HepG2 (cell line): ENCODE data around the gene CLCN2. TPM values are rescaled to one million over a fixed set of nuclear protein-coding genes. Genes with fewer than 3 reads are reported as not detected.
A peak's percentile ranks its signal among the peaks of the same experiment; 100 is the strongest.

Experiments
- ARNT2 ChIP-seq: sonication (generic); formaldehyde crosslinking; IDR thresholded peaks from 2 replicates; pipeline ENCODE4 v1.8.0; 2022; ENCODE audit warnings: mild to moderate bottlenecking, low read depth, missing genetic modification reagents, moderate library complexity
- ATF1 ChIP-seq: IDR thresholded peaks from 2 replicates; pipeline ENCODE4 v1.6.1; 2016; ENCODE audit warnings: mild to moderate bottlenecking, control low read depth
- ATF3 ChIP-seq: sonication (generic); formaldehyde crosslinking; IDR thresholded peaks from 2 replicates; pipeline ENCODE4 v1.4.0; 2020; ENCODE audit warnings: missing genetic modification reagents
- DNMT1 ChIP-seq: sonication (generic); formaldehyde crosslinking; IDR thresholded peaks from 2 replicates; pipeline ENCODE4 v1.5.1; 2020; ENCODE audit warnings: mild to moderate bottlenecking, missing genetic modification reagents
- FUBP1 ChIP-seq: sonication (generic); formaldehyde crosslinking; IDR thresholded peaks from 2 replicates; pipeline ENCODE4 v1.5.1; 2020; ENCODE audit warnings: missing genetic modification reagents, mild to moderate bottlenecking, borderline replicate concordance
- GPBP1L1 ChIP-seq: sonication (generic); formaldehyde crosslinking; IDR thresholded peaks from 2 replicates; pipeline ENCODE4 v1.5.0; 2020; ENCODE audit warnings: mild to moderate bottlenecking, missing genetic modification reagents
- HNRNPK ChIP-seq: fragments of 200-400 bp; formaldehyde crosslinking; IDR thresholded peaks from 2 replicates; pipeline ENCODE4 v1.6.1; 2018; ENCODE audit warnings: low read length, low read depth, moderate library complexity, mild to moderate bottlenecking; ENCODE audit not compliant: poor library complexity, severe bottlenecking
- IKZF5 ChIP-seq: IDR thresholded peaks from 2 replicates; pipeline ENCODE4 v1.6.1; 2018; ENCODE audit warnings: missing genetic modification reagents, mild to moderate bottlenecking, missing compliant biosample characterization
- NR2F6 ChIP-seq, 2 experiments: IDR thresholded peaks; 2 replicates each; pipeline ENCODE4 v1.6.1; 2016; ENCODE audit warnings: antibody characterized with exemption in 1 of 2, mild to moderate bottlenecking in 1 of 2
- RFX3 ChIP-seq: IDR thresholded peaks from 2 replicates; pipeline ENCODE4 v1.6.1; 2016; ENCODE audit warnings: missing biosample characterization, missing genetic modification reagents
- SAP130 ChIP-seq: IDR thresholded peaks from 2 replicates; pipeline ENCODE4 v1.6.1; 2016; ENCODE audit warnings: low read depth
- SIN3B ChIP-seq: fragments of 150-350 bp; IDR thresholded peaks from 2 replicates; pipeline ENCODE4 v1.6.1; 2014; ENCODE audit warnings: low read length
- ZBTB20 ChIP-seq: sonication (generic); formaldehyde crosslinking; IDR thresholded peaks from 2 replicates; pipeline ENCODE4 v1.8.1; 2023; ENCODE audit warnings: missing genetic modification reagents, low read depth, mild to moderate bottlenecking, borderline replicate concordance
- ZNF280D ChIP-seq: sonication (generic); formaldehyde crosslinking; IDR thresholded peaks from 2 replicates; pipeline ENCODE4 v1.5.1; 2020; ENCODE audit warnings: mild to moderate bottlenecking, missing genetic modification reagents
- ZNF3 ChIP-seq: IDR thresholded peaks from 2 replicates; pipeline ENCODE4 v1.7.0; 2017; ENCODE audit warnings: inconsistent platforms
- ZNF414 ChIP-seq: sonication (generic); formaldehyde crosslinking; IDR thresholded peaks from 2 replicates; pipeline ENCODE4 v1.5.0; 2020; ENCODE audit warnings: missing genetic modification reagents
- ZNF441 ChIP-seq: sonication (generic); formaldehyde crosslinking; IDR thresholded peaks from 2 replicates; pipeline ENCODE4 v1.7.0; 2021; ENCODE audit warnings: missing genetic modification reagents, borderline replicate concordance
- ZNF788 ChIP-seq: sonication (generic); formaldehyde crosslinking; IDR thresholded peaks from 2 replicates; pipeline ENCODE4 v1.5.0; 2020; ENCODE audit warnings: mild to moderate bottlenecking, missing genetic modification reagents, borderline replicate concordance
- ZNF878 ChIP-seq: sonication (generic); formaldehyde crosslinking; IDR thresholded peaks from 2 replicates; pipeline ENCODE4 v1.8.1; 2023; ENCODE audit warnings: mild to moderate bottlenecking, missing genetic modification reagents, moderate library complexity
- ZSCAN29 ChIP-seq: sonication (generic); formaldehyde crosslinking; conservative IDR thresholded peaks from 2 replicates; pipeline ENCODE4 v1.4.0; 2020; ENCODE audit warnings: mild to moderate bottlenecking, missing genetic modification reagents
- polyA plus RNA-seq, 8 experiments: library from polyadenylated mRNA; depleted of rRNA in 3 of 8; stranded (reverse) in 7 of 8; unstranded in 1 of 8; fragments of >200 nt; fragmentation: Illumina TruSeq in 4 of 8; extraction: Trizol in 4 of 8; gene quantifications; 2 replicates each; pipeline versions ENCODE4 v1.2.1 to v1.2.3, GENCODE V29; 2011 to 2016; ENCODE audit warnings: low read depth in 4 of 8, missing spikeins in 1 of 8, mixed read lengths in 1 of 8; ENCODE audit not compliant: insufficient read depth in 1 of 8
- total RNA-seq, 5 experiments: library from RNA; depleted of rRNA; stranded (reverse); fragments of >200 nt; fragmentation: Illumina TruSeq; extraction: Trizol; gene quantifications; 2 replicates each; pipeline ENCODE4 v1.2.3, GENCODE V29; 2016; ENCODE audit warnings: low read depth in 1 of 5

CLCN2 gene
- total and polyA plus RNA-seq, 2 of the 13 experiments (the other 11 are each of a cell fraction or from before 2014, with no cell fraction given): 11.4 to 13.5 TPM

- TF ChIP-seq IKZF5 (CRISPR knock-in tag): peak; percentile 48; the same call in 1 of the 2 replicates
- peak; percentile 89 for TF ChIP-seq HNRNPK
- peak; percentile 77 for TF ChIP-seq ARNT2 (CRISPR knock-in tag)
- TF ChIP-seq ZNF414 (CRISPR knock-in tag): 0 out of 2 replicates have a peak, but pooled peaks have one; percentile 48
- no peak for TF ChIP-seq RFX3 (CRISPR knock-in tag)
- TF ChIP-seq ZNF788 (CRISPR knock-in tag): peak; percentile 83
- TF ChIP-seq ZBTB20: no peak
- no peak for TF ChIP-seq DNMT1 (CRISPR knock-in tag)
- TF ChIP-seq ATF1 (CRISPR knock-in tag): peak; percentile 92
- TF ChIP-seq ZNF280D (CRISPR knock-in tag): no peak
- peak; percentile 70; the same call in 1 of the 2 replicates for TF ChIP-seq ZNF441
- TF ChIP-seq SIN3B: no peak
- TF ChIP-seq FUBP1 (CRISPR knock-in tag): no peak
- 0 out of 2 replicates have a peak, but pooled peaks have one; percentile 41 for TF ChIP-seq ZSCAN29
- TF ChIP-seq ATF3 (CRISPR knock-in tag): peak; percentile 86
- peak; percentile 74 for TF ChIP-seq SAP130
- TF ChIP-seq ZNF3 (CRISPR knock-in tag): no peak
- TF ChIP-seq NR2F6 (IDR thresholded peaks at IDR 0.05): no peak
- peak; percentile 6; the same call in 1 of the 2 replicates for TF ChIP-seq NR2F6 (CRISPR knock-in tag; IDR thresholded peaks at IDR 0.05)
- TF ChIP-seq ZNF878 (CRISPR knock-in tag): no peak; the same call in 1 of the 2 replicates
- TF ChIP-seq GPBP1L1: no peak
Measured at GRCh38 chr3:184335661-184336546, 25.5 kb downstream of the CLCN2 start (continued).
